ENCODE results near the gene B3GALT5. TPM values are rescaled to one million over a fixed set of nuclear protein-coding genes. Genes with fewer than 3 reads are reported as not detected.
A peak's percentile ranks its signal among the peaks of the same experiment; 100 is the strongest.

The B3GALT5 gene
- total RNA-seq, 2 donors from 2014 or later: 114 to 205 TPM

DNA sequence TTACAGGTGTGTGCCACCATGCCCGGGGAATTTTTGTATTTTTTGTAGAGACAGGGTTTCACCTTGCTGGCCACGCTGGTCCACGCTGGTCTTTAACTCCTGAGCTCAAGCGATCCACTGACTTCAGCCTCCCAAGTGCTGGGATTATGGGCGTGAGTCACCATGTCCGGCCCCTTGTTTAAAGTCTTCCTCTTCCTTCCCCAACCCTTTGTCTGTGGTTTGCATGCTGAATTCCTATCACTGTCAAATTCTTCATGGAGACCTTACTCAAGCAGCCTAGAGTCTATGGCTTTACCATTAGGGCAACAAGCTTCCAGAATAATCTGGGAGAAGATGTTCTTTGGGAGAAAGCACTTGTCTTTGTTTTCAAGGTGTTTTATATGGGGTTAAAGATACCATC lies 34.7 kb downstream of the B3GALT5 start:
- Histone ChIP-seq H3K27ac (no peak overlapping the region), H3K27me3 (no peaks in the 10 kb centered on the region), H3K36me3 (no peaks in the 10 kb centered on the region), H3K4me1 (peaks cover 9% of the 10 kb centered on the region), H3K4me3 (no peak overlapping the region), H3K9me3 (no peaks in the 10 kb centered on the region), H3K9ac (ENCODE audit: low read depth in 2 of 2, low read length in 2 of 2) (no peak overlapping the region)
- no peak for TF ChIP-seq CTCF (IDR thresholded peaks at IDR 0.05)
- DNase-seq: no peak
- intact Hi-C loops (cut with DNase I): no loop called here

GRCh38 chr21:39648879-39649278 lies 36.1 kb downstream of the B3GALT5 start:
- H3K27ac ChIP-seq: no peak overlapping the region
- no peaks in the 10 kb centered on the region for H3K4me1 ChIP-seq
- no peaks in the 10 kb centered on the region for H3K9me3 ChIP-seq
- no peak for TF ChIP-seq CTCF (IDR thresholded peaks at IDR 0.05)
- DNase-seq: no peak
- H3K9ac ChIP-seq (ENCODE audit: low read depth in 2 of 2, low read length in 2 of 2): no peak overlapping the region
- no peak overlapping the region for H3K4me3 ChIP-seq
- H3K27me3 ChIP-seq: no peaks in the 10 kb centered on the region
- intact Hi-C loops (cut with DNase I): no loop called here
- H3K36me3 ChIP-seq: no peaks in the 10 kb centered on the region

- no peak for DNase-seq
- intact Hi-C loops (cut with DNase I): no loop called here
- Histone ChIP-seq H3K4me3 (no peak overlapping the region), H3K9me3 (no peaks in the 10 kb centered on the region), H3K9ac (ENCODE audit: low read depth in 2 of 2, low read length in 2 of 2) (no peak overlapping the region), H3K27me3 (no peaks in the 10 kb centered on the region), H3K36me3 (no peaks in the 10 kb centered on the region), H3K27ac (no peak overlapping the region), H3K4me1 (no peaks in the 10 kb centered on the region)
- TF ChIP-seq CTCF (IDR thresholded peaks at IDR 0.05): no peak
These were observed 36.8 kb downstream of the B3GALT5 start for GRCh38 chr21:39649526-39649925.

- no peak for TF ChIP-seq CTCF (IDR thresholded peaks at IDR 0.05)
- Histone ChIP-seq H3K9me3 (no peaks in the 10 kb centered on the region), H3K4me3 (no peak overlapping the region), H3K9ac (ENCODE audit: low read depth in 2 of 2, low read length in 2 of 2) (no peak overlapping the region), H3K27me3 (no peaks in the 10 kb centered on the region), H3K36me3 (no peaks in the 10 kb centered on the region), H3K27ac (no peak overlapping the region), H3K4me1 (peaks cover 2% of the 10 kb centered on the region)
- intact Hi-C loops (cut with DNase I): no loop called here
- DNase-seq: no peak
These were observed 37.6 kb downstream of the B3GALT5 start for GRCh38 chr21:39650306-39650705.

DNA sequence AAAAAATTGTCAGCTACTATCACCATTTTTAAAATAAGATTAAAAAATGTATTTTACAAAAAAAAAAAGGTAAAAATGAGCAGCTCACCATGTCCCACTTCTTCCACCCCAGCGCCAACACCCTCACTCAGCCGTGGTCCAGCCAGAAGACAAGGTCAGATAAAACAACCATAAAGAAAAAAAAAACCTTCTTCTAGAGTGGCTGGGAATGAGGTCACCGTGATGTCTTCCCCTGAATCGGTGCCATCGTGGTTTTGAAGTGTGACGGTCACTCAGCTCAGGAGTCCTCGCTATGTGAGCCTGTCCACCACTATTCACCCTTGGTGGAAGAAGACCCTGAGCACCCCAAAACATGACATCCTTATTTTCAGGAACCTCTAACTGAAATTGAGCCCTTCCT lies 38.1 kb downstream of the B3GALT5 start:
- H3K9ac ChIP-seq (ENCODE audit: low read depth in 2 of 2, low read length in 2 of 2): peak overlapping the region in 1 of 2 donors; percentile 23
- no peak overlapping the region for H3K4me3 ChIP-seq
- H3K27ac ChIP-seq: no peak overlapping the region
- H3K36me3 ChIP-seq: no peaks in the 10 kb centered on the region
- intact Hi-C loops (cut with DNase I): no loop called here
- peaks cover 3% of the 10 kb centered on the region for H3K4me1 ChIP-seq
- H3K27me3 ChIP-seq: no peaks in the 10 kb centered on the region
- no peak for TF ChIP-seq CTCF (IDR thresholded peaks at IDR 0.05)
- DNase-seq: no peak
- H3K9me3 ChIP-seq: no peaks in the 10 kb centered on the region

DNA sequence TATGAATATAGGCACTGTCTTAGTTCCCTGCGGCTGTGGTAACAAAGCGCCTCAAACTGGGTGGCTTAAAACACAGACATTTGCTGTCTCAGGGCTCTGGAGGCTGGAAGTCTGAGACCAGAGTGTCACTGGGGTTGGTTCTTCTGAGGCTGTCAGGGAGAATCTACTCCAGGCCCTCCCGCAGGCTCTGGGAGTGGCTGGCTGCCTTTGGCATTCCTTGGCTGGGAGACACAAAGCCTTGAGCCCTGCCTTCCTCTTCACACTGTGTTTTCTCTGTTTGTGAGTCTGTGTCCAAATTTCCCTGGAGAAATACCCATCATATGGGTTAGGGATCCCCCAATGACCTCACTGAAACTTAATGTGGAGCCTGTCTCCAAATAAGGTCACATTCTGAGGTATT lies 38.5 kb downstream of the B3GALT5 start:
- no peak for TF ChIP-seq CTCF (IDR thresholded peaks at IDR 0.05)

More for the DNA sequence above, 38.5 kb downstream of the B3GALT5 start:
- no peaks in the 10 kb centered on the region for H3K27me3 ChIP-seq
- H3K9ac ChIP-seq (ENCODE audit: low read depth in 2 of 2, low read length in 2 of 2): peak overlapping the region in 1 of 2 donors; percentile 23
- no peak for DNase-seq
- H3K4me3 ChIP-seq: no peak overlapping the region
- H3K4me1 ChIP-seq: peaks cover 3% of the 10 kb centered on the region
- no peaks in the 10 kb centered on the region for H3K36me3 ChIP-seq
- no peak overlapping the region for H3K27ac ChIP-seq
- intact Hi-C loops (cut with DNase I): no loop called here
- H3K9me3 ChIP-seq: no peaks in the 10 kb centered on the region
